KG1 (cell line): ENCODE measurements around the gene SCUBE1.

ENCODE experiments used
- DNase-seq: peaks from one replicate; lab custom pipeline; 2025; lab: John Stamatoyannopoulos, UW

The SCUBE1 gene

GRCh38 chr22:43199541-43199940 is 143.6 kb downstream of the SCUBE1 start:
- no peak for DNase-seq

GRCh38 chr22:43198936-43199335 is 144.2 kb downstream of the SCUBE1 start:
- no peak for DNase-seq

- no peak for DNase-seq
Measured at GRCh38 chr22:43198126-43198525, 145.0 kb downstream of the SCUBE1 start.

- no peak for DNase-seq
Measured at GRCh38 chr22:43197271-43197941, 145.8 kb downstream of the SCUBE1 start.

GRCh38 chr22:43191831-43192230 is 151.3 kb downstream of the SCUBE1 start:
- no peak for DNase-seq

- no peak for DNase-seq
Measured at GRCh38 chr22:43188829-43189545, 154.2 kb downstream of the SCUBE1 start.

GRCh38 chr22:43187171-43188099 is 155.7 kb downstream of the SCUBE1 start:
- DNase-seq, result peak; percentile 76

- no peak for DNase-seq
Measured at GRCh38 chr22:43186272-43187170, 156.7 kb downstream of the SCUBE1 start, which contains the start of gene TTLL12. Gene TTLL12, minus strand, starts transcription at chr22:43187134. Its CDS starts 65 bp downstream, at chr22:43187069.

GRCh38 chr22:43185860-43186261 is 157.3 kb downstream of the SCUBE1 start:
- no peak for DNase-seq

GRCh38 chr22:43183496-43184277 is 159.5 kb downstream of the SCUBE1 start:
- no peak for DNase-seq

GRCh38 chr22:43182726-43183125 is 160.4 kb downstream of the SCUBE1 start:
- no peak for DNase-seq

GRCh38 chr22:43182118-43182517 is 161.1 kb downstream of the SCUBE1 start:
- no peak for DNase-seq

- no peak for DNase-seq
Measured at GRCh38 chr22:43181321-43182076, 161.7 kb downstream of the SCUBE1 start.

- no peak for DNase-seq
Measured at GRCh38 chr22:43180670-43181069, 162.5 kb downstream of the SCUBE1 start.

GRCh38 chr22:43179911-43180195 is 163.3 kb downstream of the SCUBE1 start:
- no peak for DNase-seq

- DNase-seq, result no peak
Measured at GRCh38 chr22:43179146-43179910, 163.8 kb downstream of the SCUBE1 start.

GRCh38 chr22:43177479-43177878 is 165.7 kb downstream of the SCUBE1 start:
- no peak for DNase-seq

- no peak for DNase-seq
Measured at GRCh38 chr22:43176090-43176489, 167.1 kb downstream of the SCUBE1 start.

GRCh38 chr22:43174941-43175531 is 168.1 kb downstream of the SCUBE1 start:
- DNase-seq, result no peak
